Muscle layer of duodenum (tissue), 2 donors: ENCODE results near the gene PLEKHA6.

Experiments used
- H3K27ac ChIP-seq: one replicate; pipeline ENCODE4 v1.7.0; 2013; ENCODE audit warnings: mild to moderate bottlenecking, low read length
- H3K27me3 ChIP-seq: one replicate; pipeline ENCODE4 v1.7.0; 2013; ENCODE audit warnings: low read depth, mild to moderate bottlenecking, control low read depth, low read length
- H3K36me3 ChIP-seq, 2 donors: one replicate each; pipeline ENCODE4 v1.7.0; 2013; ENCODE audit warnings: low read length in 2 of 2, control low read depth in 1 of 2, mild to moderate bottlenecking in 1 of 2; ENCODE audit not compliant: insufficient read depth in 2 of 2, control insufficient read depth in 1 of 2
- H3K4me1 ChIP-seq, 2 donors: one replicate each; pipeline ENCODE4 v1.7.0; 2013; ENCODE audit warnings: low read length in 2 of 2, mild to moderate bottlenecking in 2 of 2, control low read depth in 1 of 2, moderate library complexity in 1 of 2; ENCODE audit not compliant: insufficient read depth in 2 of 2, control insufficient read depth in 1 of 2
- H3K4me3 ChIP-seq, 2 donors: one replicate each; pipeline ENCODE4 v1.7.0; 2013; ENCODE audit warnings: low read length in 2 of 2, low read depth in 1 of 2, mild to moderate bottlenecking in 1 of 2
- H3K9me3 ChIP-seq, 2 donors: one replicate each; pipeline ENCODE4 v1.7.0; 2013; ENCODE audit warnings: low read length in 2 of 2, control low read depth in 1 of 2, mild to moderate bottlenecking in 1 of 2; ENCODE audit not compliant: control insufficient read depth in 1 of 2
- donor health status: healthy.

PLEKHA6 gene

DNA sequence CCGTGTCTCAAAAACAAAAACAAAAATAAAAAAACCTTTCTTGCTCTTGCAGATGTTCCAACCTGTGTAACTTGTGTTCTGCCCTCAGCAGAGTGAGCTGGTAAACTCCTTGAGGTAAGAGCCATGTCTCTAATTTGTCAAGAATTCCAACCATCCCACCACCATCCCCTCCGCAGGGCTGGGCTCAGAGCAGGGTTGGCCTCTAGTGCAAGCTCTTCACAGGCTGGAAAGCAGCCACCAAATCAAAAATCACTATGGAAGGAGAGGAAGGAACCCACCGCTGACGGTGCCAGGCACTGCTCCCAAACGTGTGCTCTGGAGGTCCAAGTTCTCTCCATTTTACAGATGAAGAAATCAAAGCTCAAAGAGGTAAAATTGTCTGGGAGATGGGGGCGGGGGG lies 9.4 kb downstream of the PLEKHA6 start:
- Histone ChIP-seq H3K9me3 (no peaks in the 10 kb centered on the region), H3K36me3 (no peaks in the 10 kb centered on the region), H3K4me3 (peak overlapping the region in 1 of 2 donors; percentile 39), H3K27ac (peak overlapping the region; percentile 25), H3K27me3 (no peaks in the 10 kb centered on the region), H3K4me1 (peaks cover 4 to 7% of the 10 kb centered on the region in 2 donors)

DNA sequence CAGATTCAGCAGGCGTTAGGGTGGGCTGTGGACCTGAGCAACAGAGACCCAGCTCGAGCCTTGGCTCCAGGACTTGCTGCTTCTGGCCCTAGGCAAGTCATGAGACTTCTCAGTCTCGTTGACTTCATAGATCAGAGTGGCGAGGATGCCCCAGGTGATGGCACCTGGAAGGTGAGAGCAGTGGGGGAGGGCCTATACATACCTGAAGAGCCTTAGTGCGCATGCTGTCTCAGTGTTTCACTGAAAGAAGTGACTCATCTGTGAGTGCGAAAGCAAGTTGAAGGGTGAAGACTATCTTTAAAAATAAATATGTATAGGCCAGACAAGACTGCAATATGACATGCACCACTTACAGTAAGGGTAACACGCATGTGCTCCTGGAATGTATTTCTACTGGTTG lies 10.1 kb downstream of the PLEKHA6 start:
- no peaks in the 10 kb centered on the region for H3K36me3 ChIP-seq
- H3K27ac ChIP-seq, result no peak overlapping the region
- no peak overlapping the region for H3K4me3 ChIP-seq
- no peaks in the 10 kb centered on the region for H3K27me3 ChIP-seq
- H3K4me1 ChIP-seq, result peaks cover 4 to 7% of the 10 kb centered on the region in 2 donors
- no peaks in the 10 kb centered on the region for H3K9me3 ChIP-seq

DNA sequence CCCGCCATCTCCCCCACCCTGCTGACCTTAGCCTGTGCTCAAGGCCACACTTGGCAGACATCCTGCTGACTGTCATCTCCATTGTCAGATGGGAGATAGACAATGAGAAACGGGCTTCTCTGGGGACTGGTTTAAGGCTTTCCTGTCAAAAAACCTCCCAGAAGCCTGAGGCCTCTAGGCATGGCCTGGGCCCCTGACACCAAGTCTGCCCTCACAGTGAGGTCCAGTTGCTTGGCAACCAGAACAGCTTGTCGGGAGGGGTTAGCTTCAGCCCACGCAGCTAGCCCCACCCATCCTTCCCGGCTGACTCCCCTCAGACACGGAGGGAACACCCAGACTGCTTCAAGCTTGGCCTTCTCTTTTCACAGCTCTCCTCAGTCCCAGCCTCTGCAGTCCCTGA lies 11.0 kb downstream of the PLEKHA6 start:
- Histone ChIP-seq H3K9me3 (no peaks in the 10 kb centered on the region), H3K4me1 (peaks cover 4 to 7% of the 10 kb centered on the region in 2 donors), H3K27ac (peak overlapping the region; percentile 67), H3K4me3 (no peak overlapping the region), H3K27me3 (no peaks in the 10 kb centered on the region), H3K36me3 (no peaks in the 10 kb centered on the region)

DNA sequence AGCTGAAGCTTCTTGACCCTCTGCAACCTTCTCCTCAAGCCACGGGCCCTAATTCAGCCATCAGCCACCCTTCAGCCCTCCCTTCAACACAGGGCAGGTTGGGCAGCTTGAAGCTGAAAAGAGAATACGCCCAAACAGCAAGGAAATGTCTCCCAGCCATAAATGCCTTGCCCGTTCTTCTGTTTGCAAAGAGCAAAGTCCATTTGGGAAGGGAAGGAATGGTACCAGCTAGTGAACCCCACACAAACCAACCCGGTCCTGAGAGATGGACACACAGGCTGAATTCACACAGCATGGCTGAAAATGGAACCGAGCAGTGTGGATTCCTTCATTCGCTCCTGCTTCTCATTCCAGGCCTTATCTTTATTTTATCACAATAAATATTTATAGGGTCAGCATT lies 11.5 kb downstream of the PLEKHA6 start:
- H3K4me3 ChIP-seq, result peak overlapping the region in 1 of 2 donors; percentile 7
- peak overlapping the region; percentile 67 for H3K27ac ChIP-seq
- no peaks in the 10 kb centered on the region for H3K27me3 ChIP-seq
- peaks cover 4 to 7% of the 10 kb centered on the region in 2 donors for H3K4me1 ChIP-seq
- no peaks in the 10 kb centered on the region for H3K36me3 ChIP-seq
- no peaks in the 10 kb centered on the region for H3K9me3 ChIP-seq

DNA sequence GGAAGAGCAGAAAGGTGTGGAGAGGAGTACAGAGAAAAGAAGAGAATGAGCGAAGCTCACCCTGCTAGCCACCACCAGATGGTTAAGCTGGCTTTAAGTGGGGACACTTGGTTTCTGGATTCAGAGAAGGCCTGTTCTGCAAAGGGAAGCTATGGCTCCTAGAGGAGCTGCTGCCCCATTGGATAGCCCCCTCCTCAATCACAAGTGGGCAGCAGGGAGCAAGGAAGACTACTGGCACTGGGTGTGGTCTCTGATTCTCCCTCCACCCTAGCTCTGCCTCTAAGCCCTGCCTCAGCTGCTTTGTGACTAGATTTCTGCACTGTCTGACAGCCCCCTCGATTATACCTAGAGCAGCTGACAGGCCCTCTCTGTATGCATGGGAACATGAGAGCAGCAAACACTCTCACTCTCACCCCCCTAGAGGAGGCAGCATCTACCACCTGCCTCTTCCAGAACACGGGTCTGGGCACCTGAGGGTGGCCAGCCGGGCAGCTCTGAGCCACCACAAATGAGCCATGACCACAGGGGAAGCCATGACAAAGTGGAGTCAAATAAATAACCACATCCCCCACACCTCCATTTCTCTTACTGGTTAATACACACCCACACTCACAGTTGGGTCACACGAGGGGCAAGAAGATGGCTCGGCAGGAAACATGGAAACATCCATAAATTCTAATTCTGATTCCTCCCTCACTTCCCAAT lies 13.6 kb downstream of the PLEKHA6 start:
- no peak overlapping the region for H3K27ac ChIP-seq
- H3K4me3 ChIP-seq, result no peak overlapping the region
- H3K9me3 ChIP-seq, result no peaks in the 10 kb centered on the region
- H3K27me3 ChIP-seq, result no peaks in the 10 kb centered on the region
- H3K4me1 ChIP-seq, result peaks cover 4 to 7% of the 10 kb centered on the region in 2 donors
- no peaks in the 10 kb centered on the region for H3K36me3 ChIP-seq

DNA sequence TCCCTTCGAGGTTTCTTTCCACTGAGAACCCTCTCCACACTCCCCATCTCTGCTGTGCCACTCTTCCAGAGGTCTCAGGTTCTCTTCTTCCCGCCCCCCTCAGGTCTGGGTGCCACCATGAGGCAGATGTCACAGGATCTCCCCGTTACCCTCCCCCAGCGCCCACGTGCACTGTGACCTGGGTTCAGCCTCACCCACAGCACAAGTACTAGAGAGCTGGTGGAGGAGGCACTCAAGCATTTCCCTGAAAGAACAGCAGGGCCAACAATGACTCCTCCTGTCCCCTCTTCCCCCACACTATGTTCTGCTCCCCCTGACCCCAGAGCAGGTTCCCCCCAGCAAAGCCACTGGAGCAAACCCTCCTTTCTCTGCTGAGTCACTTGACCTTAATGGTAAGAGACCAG lies 14.3 kb downstream of the PLEKHA6 start:
- no peaks in the 10 kb centered on the region for H3K9me3 ChIP-seq
- H3K27ac ChIP-seq, result no peak overlapping the region
- no peaks in the 10 kb centered on the region for H3K27me3 ChIP-seq
- no peaks in the 10 kb centered on the region for H3K36me3 ChIP-seq
- no peak overlapping the region for H3K4me3 ChIP-seq
- H3K4me1 ChIP-seq, result peaks cover 2 to 4% of the 10 kb centered on the region in 2 donors

DNA sequence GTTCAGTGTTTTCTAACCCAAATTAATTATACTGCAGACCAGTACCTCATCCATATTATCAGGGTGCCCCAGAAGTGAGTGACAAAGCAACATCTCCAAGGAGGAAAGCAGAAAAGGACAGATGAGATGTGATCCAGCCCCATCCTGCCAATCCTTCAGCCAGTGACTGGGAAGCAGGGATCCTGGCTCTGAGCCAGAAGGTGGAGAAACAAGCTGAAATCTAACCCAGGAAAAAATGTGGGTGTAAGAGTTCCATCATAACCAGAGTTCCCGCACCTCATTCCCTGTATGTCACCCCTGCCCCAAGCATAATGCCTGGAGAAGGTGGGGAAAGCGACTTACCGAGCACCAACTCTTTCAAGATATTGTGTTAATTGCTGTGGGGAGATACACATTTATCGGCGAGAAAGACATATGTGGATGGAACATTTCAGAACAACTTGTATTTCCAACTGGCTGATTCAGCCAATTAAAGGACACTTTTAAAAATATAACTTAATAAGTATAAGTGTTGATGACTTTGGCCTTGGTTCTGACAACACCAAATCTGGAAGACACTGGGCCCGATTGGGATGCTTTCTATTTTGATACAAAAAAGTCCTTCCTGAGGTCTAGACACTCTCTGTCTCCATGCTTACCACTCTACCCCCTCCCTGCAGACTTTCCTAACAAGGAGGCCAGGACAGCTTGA lies 14.9 kb downstream of the PLEKHA6 start:
- Histone ChIP-seq H3K9me3 (no peaks in the 10 kb centered on the region), H3K4me3 (no peak overlapping the region), H3K36me3 (no peaks in the 10 kb centered on the region), H3K27me3 (no peaks in the 10 kb centered on the region), H3K27ac (no peak overlapping the region), H3K4me1 (peaks cover 0 to 4% of the 10 kb centered on the region in 2 donors)

DNA sequence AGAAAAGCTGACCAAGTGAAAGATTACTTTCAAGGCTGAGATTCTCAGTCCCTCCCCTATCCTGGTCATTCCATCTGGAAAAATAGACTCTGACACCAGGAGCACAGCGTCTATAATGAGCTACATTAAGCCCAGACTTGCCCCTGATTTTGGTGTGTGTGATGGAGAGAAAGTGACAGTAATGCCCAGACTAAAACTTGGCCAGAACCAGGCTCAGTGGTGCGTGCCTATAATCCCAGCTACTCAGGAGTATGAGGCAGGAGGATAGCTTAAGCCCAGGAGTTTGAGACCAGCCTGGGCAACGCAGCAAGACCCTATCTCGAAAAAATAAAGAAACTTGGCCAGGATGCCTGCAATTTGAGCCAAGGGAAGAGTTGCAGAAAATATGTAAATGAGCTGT lies 15.9 kb downstream of the PLEKHA6 start:
- Histone ChIP-seq H3K36me3 (no peaks in the 10 kb centered on the region), H3K9me3 (no peaks in the 10 kb centered on the region), H3K27ac (no peak overlapping the region), H3K27me3 (no peaks in the 10 kb centered on the region), H3K4me3 (no peak overlapping the region), H3K4me1 (peaks cover 0 to 4% of the 10 kb centered on the region in 2 donors)

DNA sequence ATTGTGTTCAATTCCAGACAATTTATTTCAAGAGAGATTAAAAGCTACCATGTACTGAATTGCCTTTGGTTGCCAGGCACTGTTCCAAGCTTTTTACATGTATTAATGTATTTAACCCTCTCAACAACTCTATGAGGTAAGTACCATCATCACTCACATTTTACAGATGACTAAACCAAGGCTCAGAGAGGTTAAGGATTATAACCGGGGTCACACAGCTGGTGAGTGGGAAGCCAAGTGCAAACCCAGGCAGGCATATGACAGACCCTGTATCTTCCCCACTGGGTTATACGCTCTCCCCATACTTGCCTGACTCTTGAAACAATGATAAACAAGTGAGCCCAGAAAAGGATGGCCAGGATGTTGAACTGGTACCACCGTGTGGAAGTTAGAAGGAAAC lies 16.5 kb downstream of the PLEKHA6 start:
- H3K9me3 ChIP-seq, result no peaks in the 10 kb centered on the region
- H3K27ac ChIP-seq, result no peak overlapping the region
- H3K4me1 ChIP-seq, result peaks cover 0 to 9% of the 10 kb centered on the region in 2 donors
- H3K27me3 ChIP-seq, result no peaks in the 10 kb centered on the region
- no peak overlapping the region for H3K4me3 ChIP-seq
- no peaks in the 10 kb centered on the region for H3K36me3 ChIP-seq

DNA sequence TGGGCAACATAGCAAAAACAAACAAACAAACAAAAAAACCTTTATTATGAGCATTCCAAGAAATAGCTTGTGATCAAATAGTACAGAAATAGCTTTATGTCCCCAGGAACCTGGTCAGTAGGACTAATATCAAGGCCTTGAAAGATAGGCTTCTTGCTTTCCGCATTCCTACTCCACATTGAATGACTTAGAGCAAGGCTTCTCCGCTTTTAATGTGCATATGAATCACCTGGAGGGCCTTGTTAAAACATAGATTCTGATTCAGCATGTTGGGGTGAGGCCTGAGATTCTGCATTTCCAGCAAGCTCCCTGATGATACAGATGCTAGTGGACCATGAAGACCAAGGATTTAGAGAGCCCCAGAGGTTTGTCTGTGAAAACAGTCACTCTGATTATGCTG lies 17.4 kb downstream of the PLEKHA6 start:
- no peaks in the 10 kb centered on the region for H3K27me3 ChIP-seq
- H3K27ac ChIP-seq, result no peak overlapping the region
- no peak overlapping the region for H3K4me3 ChIP-seq
- no peaks in the 10 kb centered on the region for H3K36me3 ChIP-seq
- peaks cover 0 to 6% of the 10 kb centered on the region in 2 donors for H3K4me1 ChIP-seq
- no peaks in the 10 kb centered on the region for H3K9me3 ChIP-seq

DNA sequence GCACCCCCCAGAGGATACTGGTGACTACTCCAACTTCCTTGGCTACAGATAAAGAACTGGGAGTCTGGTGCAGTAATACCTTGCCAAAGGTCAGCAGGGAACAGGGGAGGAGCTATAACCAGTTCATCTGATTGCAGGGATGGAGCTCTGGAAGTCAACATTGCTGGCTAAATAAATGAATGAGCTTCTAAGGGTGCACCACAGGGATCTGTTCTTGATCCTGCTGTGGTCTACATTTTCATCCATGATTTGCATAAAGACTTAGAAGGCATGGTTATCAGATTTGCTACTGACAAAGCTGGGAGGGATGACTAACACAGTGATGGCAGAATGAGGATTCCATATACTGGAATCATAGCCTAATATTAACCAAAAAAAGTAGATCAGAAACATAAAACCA lies 18.3 kb downstream of the PLEKHA6 start:
- Histone ChIP-seq H3K27me3 (no peaks in the 10 kb centered on the region), H3K9me3 (no peaks in the 10 kb centered on the region), H3K4me3 (no peak overlapping the region), H3K36me3 (no peaks in the 10 kb centered on the region), H3K27ac (no peak overlapping the region), H3K4me1 (peaks cover 0 to 6% of the 10 kb centered on the region in 2 donors)
